GM19238 (cell line): Measurements from ENCODE around the gene STARD3NL.
"Not testable (repeated sequence)": the region's sequence is repeated elsewhere in the genome, so short reads cannot be mapped to it uniquely, and the experiment has no call there.

ENCODE experiments used
- DNase-seq: peaks from one replicate; pipeline ENCODE4 v3.0.0; 2011; ENCODE audit warnings: low spot score; ENCODE audit not compliant: insufficient read length

Gene STARD3NL

DNA sequence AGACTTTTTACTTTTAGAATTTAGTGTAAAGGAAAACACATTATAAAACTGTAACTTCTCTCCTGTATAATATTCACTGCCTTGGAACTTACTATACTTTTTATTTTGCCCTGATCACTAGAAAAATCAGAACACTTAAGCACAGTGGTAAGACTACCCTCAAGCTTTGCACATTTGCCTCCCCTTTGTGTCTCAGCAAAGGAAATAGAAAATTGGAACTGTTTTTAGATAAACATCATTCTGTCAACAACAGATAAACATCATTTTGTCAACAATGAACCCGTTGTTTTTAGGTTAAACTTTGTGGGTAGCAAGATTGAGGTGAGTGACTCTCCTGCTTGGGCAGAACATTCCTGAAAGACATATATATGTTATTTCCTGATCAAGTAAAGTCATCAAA is 86.6 kb downstream of the STARD3NL start:
- DNase-seq, result not testable (repeated sequence)

- DNase-seq, result not testable (repeated sequence)
Measured at GRCh38 chr7:38265958-38266357, 87.9 kb downstream of the STARD3NL start.

GRCh38 chr7:38269704-38270346 is 91.8 kb downstream of the STARD3NL start:
- not testable (repeated sequence) for DNase-seq

DNA sequence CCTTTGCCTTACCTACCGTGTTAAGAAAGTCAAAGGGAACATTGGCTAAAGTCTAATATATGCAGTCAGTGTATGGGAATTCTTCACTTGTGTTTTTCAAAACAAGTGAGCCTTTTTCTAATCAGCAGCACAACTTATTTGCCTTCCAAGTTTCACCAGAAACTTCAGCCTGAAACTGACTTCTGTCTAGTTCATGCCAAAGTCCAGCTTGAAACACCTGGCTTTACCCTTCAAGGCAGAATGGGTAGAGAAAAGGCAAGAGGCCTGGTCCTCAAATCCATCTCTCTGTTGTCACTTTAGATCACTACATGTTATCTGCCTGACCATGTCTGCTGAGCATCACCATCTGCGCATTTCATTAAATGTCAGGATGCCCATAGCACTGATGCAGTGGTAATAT is 92.4 kb downstream of the STARD3NL start:
- not testable (repeated sequence) for DNase-seq

DNA sequence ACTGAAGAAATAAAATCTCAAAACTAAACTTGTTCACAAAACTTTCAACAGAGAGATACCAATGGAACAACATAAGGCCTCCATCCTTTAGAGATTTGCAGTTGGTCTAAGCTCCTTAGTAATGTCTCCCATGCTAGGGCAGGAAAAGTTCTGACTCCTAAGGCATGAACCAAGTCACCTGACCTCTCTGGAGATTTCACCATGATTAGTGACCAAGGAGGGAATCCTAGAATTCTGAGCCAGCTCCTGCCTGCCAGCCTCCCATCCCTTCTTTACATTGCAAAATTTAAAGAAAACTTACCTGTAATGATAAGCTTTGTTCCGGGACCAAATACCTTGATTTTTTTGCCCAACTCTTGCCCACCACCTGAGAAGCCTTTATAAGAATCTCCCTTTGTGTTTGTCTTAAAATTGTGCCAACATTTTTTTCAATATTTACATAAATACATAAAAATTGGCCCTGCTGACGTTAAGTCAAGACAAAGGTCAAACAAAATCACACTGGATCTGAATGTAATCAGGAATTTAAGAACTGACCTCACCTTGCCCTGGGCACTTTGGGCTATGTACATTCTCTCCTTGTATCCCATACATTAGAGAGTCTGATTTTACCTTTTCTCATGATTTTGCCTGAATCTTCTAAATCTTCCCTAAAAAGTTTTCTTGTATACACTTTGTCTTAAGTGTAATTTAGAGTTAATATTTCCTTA is 95.4 kb downstream of the STARD3NL start, which contains the start of gene TARP:
TSS of gene TARP (minus strand) at position 351 of the 710 bp plus-strand sequence.
- DNase-seq, result no peak

DNA sequence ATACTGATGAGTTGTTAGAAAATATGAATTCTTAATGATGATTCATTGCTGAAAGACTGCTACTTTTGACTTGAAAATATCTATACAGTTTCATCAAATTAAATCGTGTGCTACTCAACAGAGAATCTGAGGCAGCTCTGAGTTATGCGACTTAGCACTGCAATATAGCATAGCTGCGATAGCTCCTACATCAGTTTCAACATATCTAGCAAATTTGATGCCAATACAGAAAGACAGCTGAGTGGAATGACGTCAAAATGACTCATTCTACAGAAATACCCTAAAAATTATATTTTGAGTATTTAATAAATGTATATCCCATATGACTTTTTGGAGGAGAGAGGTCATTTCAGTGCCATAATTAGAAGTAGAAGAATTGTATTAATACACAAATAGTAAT is 96.4 kb downstream of the STARD3NL start:
- DNase-seq, result no peak

GRCh38 chr7:38274927-38275620 is 97.0 kb downstream of the STARD3NL start:
- DNase-seq, result no peak

GRCh38 chr7:38276096-38276877 is 98.2 kb downstream of the STARD3NL start:
- DNase-seq, result no peak

GRCh38 chr7:38280000-38280399 is 102.0 kb downstream of the STARD3NL start:
- no peak for DNase-seq
